Thyroid gland (tissue), 4 donors: ENCODE data around the gene SLC2A13.

Experiments
- POLR2A ChIP-seq, 2 donors: fragments of 450-650 bp; IDR thresholded peaks; one replicate each; pipeline ENCODE4 v1.6.1; 2017; ENCODE audit warnings: antibody characterized with exemption in 2 of 2, mild to moderate bottlenecking in 2 of 2, moderate library complexity in 1 of 2
- TF ChIP-seq, protein P1 (sequence below), 6 experiments: fragments of 200-600 bp in 3 of 6; fragments of 450-650 bp in 3 of 6; sonication (generic) in 3 of 6; IDR thresholded peaks; one replicate each; pipeline ENCODE4 v1.5.1; 2016 to 2019; ENCODE audit warnings: antibody characterized with exemption in 6 of 6, mild to moderate bottlenecking in 2 of 6, inconsistent platforms in 1 of 6, moderate library complexity in 1 of 6

DNA sequence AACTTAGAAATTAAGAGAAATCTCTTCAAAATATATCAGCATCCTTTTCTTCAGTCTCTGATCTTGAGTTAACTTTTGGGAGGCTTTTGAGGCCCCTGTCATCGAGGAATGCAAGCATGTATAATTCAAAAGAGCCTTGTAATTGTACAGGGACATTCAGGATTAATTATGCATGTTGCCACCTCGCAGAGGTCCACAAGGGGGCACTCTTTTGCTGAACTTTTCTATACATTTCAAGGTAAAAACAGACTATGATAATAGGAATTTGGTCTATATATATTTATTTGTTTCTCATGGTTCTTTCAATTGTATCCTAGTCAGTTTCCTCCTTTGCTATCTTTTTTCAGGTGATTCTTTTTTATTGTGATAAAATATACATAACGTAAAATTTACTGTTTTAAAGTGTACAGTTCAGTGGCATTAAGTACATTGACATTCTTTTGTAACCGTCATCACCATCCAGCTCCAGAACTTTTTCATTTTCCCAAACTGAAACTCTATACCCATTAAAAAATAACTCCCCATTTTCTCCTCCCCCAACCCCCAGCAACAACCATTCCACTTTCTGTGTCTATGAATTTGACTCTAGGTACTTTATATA, 47.0 kb upstream of the SLC2A13 start:
- TF ChIP-seq, protein P1, sequence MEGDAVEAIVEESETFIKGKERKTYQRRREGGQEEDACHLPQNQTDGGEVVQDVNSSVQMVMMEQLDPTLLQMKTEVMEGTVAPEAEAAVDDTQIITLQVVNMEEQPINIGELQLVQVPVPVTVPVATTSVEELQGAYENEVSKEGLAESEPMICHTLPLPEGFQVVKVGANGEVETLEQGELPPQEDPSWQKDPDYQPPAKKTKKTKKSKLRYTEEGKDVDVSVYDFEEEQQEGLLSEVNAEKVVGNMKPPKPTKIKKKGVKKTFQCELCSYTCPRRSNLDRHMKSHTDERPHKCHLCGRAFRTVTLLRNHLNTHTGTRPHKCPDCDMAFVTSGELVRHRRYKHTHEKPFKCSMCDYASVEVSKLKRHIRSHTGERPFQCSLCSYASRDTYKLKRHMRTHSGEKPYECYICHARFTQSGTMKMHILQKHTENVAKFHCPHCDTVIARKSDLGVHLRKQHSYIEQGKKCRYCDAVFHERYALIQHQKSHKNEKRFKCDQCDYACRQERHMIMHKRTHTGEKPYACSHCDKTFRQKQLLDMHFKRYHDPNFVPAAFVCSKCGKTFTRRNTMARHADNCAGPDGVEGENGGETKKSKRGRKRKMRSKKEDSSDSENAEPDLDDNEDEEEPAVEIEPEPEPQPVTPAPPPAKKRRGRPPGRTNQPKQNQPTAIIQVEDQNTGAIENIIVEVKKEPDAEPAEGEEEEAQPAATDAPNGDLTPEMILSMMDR (IDR thresholded peaks at IDR 0.05): peak; percentile 44 to 82 (median 62)
- TF ChIP-seq POLR2A (IDR thresholded peaks at IDR 0.05): no peak
